H54 (cell line): ENCODE data around the gene ACTG1.

Experiments
- DNase-seq: peaks from one replicate; pipeline ENCODE4 v3.0.0; 2011; ENCODE audit warnings: low spot score, mixed read lengths; ENCODE audit not compliant: insufficient read length
- FAIRE-seq: peaks from 3 replicates; lab custom pipeline; 2011; peaks lifted over from hg19 to GRCh38; lab: Jason Lieb, UNC
- POLR2A ChIP-seq: IDR thresholded peaks from 2 replicates; pipeline ENCODE4 v1.6.1; 2011; ENCODE audit warnings: low read depth, mild to moderate bottlenecking, low read length

ACTG1 gene

DNA sequence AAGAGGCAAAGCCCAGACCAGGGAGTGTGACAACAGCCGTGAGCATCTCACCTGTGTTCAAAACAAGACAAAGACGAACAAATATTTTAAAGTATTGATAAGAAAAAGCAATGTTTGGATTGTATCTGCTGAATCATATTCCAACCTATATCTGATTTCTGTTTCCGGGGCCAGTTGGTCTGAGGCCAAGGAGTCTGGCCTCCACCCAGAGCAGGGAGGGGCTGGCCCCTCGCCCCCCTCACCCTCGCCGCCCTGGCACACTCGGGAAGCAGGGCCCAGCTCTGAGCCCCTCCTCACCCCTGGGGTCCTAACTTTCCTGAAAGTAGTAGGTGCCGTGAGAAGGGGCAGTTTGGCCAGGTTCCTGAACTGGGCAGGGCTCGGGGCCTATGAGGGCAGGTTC lies 48.0 kb downstream of the ACTG1 start:
- no peak for TF ChIP-seq POLR2A
- DNase-seq (no peak), FAIRE-seq (no peak)

DNA sequence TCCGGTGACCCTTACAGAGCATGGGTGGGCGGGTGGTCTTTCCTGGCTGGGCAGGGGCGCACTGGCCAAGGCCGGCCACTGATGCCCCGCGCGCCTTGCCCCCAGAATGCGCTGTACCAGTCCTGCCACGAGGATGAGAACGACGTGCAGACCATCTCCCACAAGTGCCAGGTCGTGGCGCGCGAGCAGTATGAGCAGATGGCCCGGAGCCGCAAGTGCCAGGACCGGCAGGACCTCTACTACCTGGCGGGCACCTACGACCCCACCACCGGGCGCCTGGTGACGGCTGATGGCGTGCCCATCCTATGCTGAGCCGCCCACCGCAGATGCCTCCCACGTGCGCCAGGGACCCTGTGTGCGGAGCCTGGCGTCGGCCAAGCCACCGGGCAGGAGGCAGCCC lies 49.1 kb downstream of the ACTG1 start:
- no peak for FAIRE-seq
- no peak for TF ChIP-seq POLR2A

DNA sequence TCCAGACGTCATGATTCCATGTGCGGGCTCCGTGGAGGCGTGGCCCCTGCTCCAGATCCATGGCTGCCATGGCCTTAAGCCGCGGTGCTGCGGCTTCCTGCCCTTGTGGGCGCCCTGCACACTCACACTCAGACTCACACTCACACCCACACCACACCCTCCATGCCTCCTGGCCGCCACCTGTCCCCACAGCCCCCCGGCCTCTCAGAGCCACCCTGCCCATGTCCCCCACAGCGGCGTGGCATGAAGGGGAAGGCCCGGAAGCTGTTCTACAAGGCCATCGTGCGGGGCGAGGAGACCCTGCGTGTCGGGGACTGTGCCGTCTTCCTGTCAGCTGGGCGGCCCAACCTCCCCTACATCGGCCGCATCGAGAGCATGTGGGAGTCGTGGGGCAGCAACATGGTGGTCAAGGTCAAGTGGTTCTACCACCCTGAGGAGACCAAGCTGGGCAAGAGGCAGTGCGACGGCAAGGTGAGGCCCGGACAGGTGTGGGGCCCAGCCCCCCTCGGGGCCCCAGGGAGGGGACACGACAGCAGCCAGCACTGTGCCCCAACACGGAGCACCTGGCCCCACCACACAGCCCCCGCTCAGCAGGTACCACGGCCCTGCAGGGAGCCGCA lies 50.0 kb downstream of the ACTG1 start:
- no peak for TF ChIP-seq POLR2A
- no peak for DNase-seq
- no peak for FAIRE-seq

More for the DNA sequence above, 49.1 kb downstream of the ACTG1 start:
- no peak for DNase-seq

DNA sequence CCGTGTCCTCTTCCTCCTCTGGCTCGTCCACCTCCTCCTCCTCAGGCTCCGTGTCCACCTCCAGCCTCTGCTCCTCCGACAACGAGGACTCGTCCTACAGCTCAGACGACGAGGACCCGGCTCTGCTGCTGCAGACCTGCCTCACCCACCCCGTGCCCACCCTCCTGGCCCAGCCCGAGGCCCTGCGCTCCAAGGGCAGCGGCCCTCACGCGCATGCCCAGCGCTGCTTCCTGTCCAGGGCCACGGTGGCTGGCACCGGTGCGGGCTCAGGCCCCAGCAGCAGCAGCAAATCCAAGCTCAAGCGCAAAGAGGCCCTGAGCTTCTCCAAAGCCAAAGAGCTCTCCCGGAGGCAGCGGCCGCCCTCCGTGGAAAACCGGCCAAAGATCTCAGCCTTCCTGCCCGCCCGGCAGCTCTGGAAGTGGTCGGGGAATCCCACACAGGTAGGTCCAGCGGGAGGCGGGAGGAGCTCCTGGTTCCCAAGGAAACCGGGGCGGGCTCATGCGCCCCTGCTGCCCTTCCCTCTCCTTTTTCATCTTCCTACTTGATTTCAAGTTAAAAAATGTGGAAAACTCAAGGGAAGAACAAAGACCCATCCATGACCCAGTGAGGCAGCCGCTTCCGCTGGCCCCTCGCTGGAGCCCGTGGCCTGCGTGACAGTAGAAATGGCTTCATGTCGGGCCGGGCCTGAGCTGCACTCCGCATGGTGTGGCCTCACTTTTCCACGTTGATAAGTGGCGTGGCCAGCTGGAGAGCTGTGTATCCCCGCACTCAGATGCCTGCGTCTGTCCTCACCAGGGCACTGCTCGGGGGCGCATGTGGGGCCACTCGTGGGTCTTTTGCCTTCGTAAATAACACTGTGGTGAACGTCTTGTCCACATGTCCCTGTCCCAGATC lies 50.7 kb downstream of the ACTG1 start:
- DNase-seq = no peak
- TF ChIP-seq POLR2A = no peak
- no peak for FAIRE-seq

DNA sequence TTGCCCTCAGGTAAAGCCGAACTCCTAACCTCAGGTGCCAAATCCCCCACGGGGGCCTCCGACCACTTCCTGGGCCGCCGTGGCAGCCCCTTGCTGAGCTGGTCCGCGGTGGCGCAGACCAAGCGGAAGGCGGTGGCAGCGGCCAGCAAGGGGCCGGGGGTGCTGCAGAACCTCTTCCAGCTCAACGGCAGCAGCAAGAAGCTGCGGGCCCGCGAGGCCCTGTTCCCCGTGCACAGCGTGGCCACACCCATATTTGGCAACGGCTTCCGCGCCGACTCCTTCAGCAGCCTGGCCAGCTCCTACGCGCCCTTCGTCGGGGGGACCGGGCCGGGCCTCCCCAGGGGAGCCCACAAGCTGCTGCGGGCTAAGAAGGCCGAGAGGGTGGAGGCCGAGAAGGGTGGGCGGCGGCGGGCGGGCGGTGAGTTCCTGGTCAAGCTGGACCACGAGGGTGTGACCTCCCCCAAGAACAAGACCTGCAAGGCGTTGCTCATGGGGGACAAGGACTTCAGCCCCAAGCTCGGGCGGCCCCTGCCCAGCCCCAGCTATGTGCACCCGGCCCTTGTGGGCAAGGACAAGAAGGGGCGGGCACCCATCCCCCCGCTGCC lies 51.6 kb downstream of the ACTG1 start:
- no peak for TF ChIP-seq POLR2A
- DNase-seq = no peak
- FAIRE-seq = no peak
